ENCODE measurements around the gene EI24.

The EI24 gene

GRCh38 chr11:125627236-125627910, 58.1 kb downstream of the EI24 start:
- no peak for DNase-seq
